GM10847 (cell line): ENCODE data around the gene EPB42.

Experiments
- POLR2A ChIP-seq: IDR thresholded peaks from 2 replicates; pipeline ENCODE4 v1.6.1; 2011; ENCODE audit not compliant: insufficient read length; ENCODE audit errors: extremely low read depth

EPB42 gene

GRCh38 chr15:43220991-43221403 lies at the start of gene EPB42:
Gene EPB42 (minus strand): TSS chr15:43221018. CDS start chr15:43220825, 193 bp downstream.
- TF ChIP-seq POLR2A: no peak

- TF ChIP-seq POLR2A: no peak
Observed at GRCh38 chr15:43270113-43270665, 49.4 kb upstream of the EPB42 start.

GRCh38 chr15:43268111-43269105 lies 47.6 kb upstream of the EPB42 start:
- no peak for TF ChIP-seq POLR2A

GRCh38 chr15:43267439-43267838 lies 46.6 kb upstream of the EPB42 start:
- no peak for TF ChIP-seq POLR2A

GRCh38 chr15:43266834-43267233 lies 46.0 kb upstream of the EPB42 start, which contains the start of gene TGM5:
Gene TGM5 (minus strand): TSS chr15:43266928. CDS start chr15:43266849, 79 bp downstream.
- no peak for TF ChIP-seq POLR2A

GRCh38 chr15:43266386-43266785 lies 45.6 kb upstream of the EPB42 start:
- TF ChIP-seq POLR2A: no peak

GRCh38 chr15:43260011-43260615 lies 39.3 kb upstream of the EPB42 start:
- TF ChIP-seq POLR2A: no peak

GRCh38 chr15:43258781-43259180 lies 38.0 kb upstream of the EPB42 start:
- TF ChIP-seq POLR2A: no peak

- TF ChIP-seq POLR2A: no peak
Observed at GRCh38 chr15:43256341-43256740, 35.5 kb upstream of the EPB42 start.

- TF ChIP-seq POLR2A: no peak
Observed at GRCh38 chr15:43255376-43255775, 34.6 kb upstream of the EPB42 start.

GRCh38 chr15:43253431-43254403 lies 32.9 kb upstream of the EPB42 start:
- TF ChIP-seq POLR2A: no peak

GRCh38 chr15:43251871-43252250 lies 31.0 kb upstream of the EPB42 start:
- no peak for TF ChIP-seq POLR2A

- TF ChIP-seq POLR2A: no peak
Observed at GRCh38 chr15:43251185-43251870, 30.5 kb upstream of the EPB42 start.

- TF ChIP-seq POLR2A: no peak
Observed at GRCh38 chr15:43250785-43251184, 30.0 kb upstream of the EPB42 start.
